Glomerular endothelial cell (primary cell): ENCODE data around the gene SCAMP1. TPM values are rescaled to one million over a fixed set of nuclear protein-coding genes. Genes with fewer than 3 reads are reported as not detected.

Source experiments
- DNase-seq: peaks from one replicate; pipeline ENCODE4 v3.0.0-alpha.2; 2011; ENCODE audit warnings: low read depth, low spot score; ENCODE audit errors: extremely low read depth
- total RNA-seq: library from RNA; depleted of rRNA; stranded (reverse); fragments of >200 nt; gene quantifications from 2 replicates; pipeline ENCODE4 v1.2.3, GENCODE V29; 2015

SCAMP1 gene
- total RNA-seq, 1 donor from 2014 or later = 29.7 TPM

DNA sequence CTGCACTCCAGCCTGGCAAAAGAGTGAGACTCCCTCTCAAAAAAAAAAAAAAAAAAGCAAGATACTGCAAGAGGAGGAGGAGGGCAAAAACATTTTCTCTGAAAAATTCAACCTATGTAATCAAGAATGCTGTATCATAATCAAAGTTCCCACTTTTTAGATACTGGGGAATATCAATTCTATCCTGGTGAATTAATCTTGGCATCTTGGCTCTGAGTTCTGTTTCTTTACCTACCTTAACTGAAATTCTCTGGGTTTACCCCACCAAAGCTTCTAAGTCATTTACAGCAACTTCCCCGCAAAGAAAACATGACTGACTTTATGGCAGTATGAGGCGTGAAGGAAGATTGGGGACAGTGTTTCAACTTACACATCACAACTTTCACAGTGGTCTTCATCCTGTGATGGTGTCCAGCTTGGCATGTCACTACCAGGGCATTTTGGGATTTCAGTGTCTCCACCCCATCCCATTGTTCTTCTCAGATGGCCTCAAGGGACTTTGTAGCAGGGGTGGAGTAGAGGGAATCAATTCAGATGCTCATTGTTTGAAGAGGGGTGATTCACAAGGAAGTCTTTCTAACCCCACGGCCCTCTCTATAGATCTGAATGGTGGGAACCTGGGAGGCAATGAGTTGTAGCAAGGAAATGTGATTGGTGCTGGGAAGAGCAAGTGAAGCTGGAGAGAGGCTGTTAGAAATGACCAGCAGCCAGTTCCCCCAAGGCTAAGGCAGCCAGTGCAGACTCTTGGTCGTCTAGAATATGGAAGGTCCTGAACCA is 130.5 kb downstream of the SCAMP1 start:
- no peak for DNase-seq

- no peak for DNase-seq
Measured at GRCh38 chr5:78492224-78492623, 131.8 kb downstream of the SCAMP1 start.

DNA sequence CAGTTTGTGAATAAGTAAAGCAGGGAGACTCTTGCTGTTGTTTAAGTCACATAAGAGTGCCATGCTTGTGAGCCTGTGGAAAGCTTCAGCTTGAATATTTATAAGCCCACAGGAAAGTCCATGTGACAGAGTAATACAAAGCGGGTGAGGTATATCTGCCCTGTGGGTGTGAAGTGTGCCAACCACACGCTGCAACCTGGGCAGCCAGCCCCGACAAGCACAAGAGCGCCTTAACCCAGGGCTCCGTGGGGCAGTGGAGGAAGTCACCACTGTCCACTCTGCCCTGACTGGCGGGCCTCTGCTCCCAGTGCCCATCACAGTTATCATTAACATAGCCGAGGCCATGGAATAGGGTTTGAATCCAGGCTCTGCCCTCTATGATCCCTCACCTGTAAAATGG is 132.2 kb downstream of the SCAMP1 start:
- DNase-seq = no peak

- no peak for DNase-seq
Measured at GRCh38 chr5:78495800-78496199, 135.4 kb downstream of the SCAMP1 start.

GRCh38 chr5:78496373-78496772 is 136.0 kb downstream of the SCAMP1 start:
- DNase-seq = no peak

GRCh38 chr5:78497573-78498533 is 137.4 kb downstream of the SCAMP1 start:
- DNase-seq = no peak

GRCh38 chr5:78499485-78499884 is 139.1 kb downstream of the SCAMP1 start:
- DNase-seq = no peak

- DNase-seq = no peak
Measured at GRCh38 chr5:78500028-78500427, 139.6 kb downstream of the SCAMP1 start.

- no peak for DNase-seq
Measured at GRCh38 chr5:78500871-78501270, 140.5 kb downstream of the SCAMP1 start.

- DNase-seq = no peak
Measured at GRCh38 chr5:78501411-78502352, 141.3 kb downstream of the SCAMP1 start.

DNA sequence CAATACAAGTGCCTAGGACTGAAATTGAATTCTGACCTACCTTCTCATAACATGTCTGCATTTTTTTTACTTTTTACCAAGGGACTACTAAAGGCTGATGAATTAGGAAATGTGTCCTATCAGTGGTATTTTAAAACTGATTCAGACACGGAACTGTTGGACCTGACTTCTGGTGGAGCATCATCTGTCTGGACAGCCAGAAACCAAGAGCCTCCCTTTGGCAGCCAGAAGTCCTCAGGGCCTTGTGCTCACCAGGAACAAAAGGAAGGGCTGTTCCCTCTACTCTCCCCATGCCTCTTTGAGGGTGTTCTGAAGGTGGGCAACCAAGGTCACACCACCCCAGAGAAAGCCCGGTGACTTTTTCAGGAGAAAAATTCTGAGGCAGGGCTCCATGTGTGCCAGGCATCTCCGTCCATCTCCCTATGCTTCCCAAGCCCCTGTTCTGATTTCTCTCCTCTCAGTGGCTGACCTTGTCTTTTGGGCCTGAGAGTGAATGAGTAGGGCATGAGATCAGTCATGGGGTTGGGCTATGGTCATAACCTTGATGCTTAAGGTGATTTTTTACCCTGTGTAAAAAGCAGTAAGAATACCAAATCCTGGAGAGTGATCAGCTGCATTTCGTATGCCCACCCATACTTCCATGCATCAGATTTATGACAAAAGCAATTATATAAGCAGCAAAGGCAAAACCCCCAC is 143.7 kb downstream of the SCAMP1 start:
- no peak for DNase-seq

DNA sequence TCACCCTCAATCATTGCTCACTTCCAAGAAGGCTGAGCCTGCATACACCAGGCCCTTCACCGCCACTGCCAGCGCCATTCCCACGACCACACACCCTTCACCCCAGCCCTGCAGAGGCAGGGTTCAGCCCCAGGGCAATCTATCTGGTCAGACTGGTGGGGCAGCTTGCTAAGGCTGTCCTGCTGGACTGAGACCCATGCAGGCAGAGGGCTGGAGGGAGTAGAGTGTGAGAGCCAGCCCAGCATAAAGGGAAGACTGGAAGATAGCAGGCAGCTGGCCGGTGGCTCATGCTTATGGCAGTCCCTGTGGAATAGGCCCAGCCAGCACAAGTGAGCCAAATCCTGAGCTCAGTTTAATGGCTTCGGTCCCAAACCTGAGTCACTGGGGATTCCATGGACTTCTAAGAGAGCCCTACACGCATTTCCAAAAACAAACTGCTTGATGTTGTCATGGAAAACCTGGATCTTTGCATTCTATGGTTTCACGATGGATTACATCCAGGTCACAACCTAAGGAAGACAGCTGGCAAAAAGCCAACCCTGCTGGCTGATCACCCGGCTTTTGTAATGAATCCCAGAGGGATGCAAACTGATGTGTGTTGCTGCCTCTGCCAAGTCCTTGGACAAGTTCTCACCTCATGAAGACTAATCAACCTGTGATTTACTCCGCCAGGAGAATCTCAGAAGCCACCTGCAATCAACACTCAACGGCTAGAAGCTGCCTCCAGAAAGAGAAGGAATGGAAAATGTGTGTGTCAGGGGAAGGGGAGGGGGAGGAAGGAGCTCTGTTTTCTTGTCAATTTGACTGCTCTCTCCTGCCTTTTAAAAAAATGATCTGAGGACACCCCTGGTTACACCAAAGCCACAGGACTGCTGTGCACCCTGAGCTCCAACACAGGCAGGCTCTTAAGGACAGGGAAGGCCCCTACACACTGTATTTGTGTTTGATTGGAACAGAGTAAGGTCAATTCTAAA is 144.6 kb downstream of the SCAMP1 start:
- peak; percentile 100 for DNase-seq

DNA sequence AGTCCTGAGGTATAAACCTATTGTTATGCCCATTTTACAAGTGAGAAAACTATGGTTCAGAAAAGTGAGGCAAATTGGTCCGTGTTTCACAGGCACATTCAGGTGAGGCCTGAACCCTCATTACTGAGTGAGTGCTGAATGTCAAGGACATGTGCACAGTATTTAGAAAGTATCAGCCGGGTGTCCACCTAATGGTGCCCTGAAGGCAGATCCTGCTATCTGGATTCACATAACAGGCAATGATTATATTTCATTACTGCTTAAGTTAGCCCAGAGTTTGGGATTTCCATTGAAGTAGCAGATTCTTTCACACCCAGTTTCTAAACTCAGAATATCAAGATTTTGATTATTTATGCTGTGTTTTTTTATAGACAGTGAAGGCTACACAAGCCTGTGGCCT is 145.4 kb downstream of the SCAMP1 start:
- no peak for DNase-seq

GRCh38 chr5:78506261-78507024 is 146.0 kb downstream of the SCAMP1 start:
- DNase-seq = no peak

DNA sequence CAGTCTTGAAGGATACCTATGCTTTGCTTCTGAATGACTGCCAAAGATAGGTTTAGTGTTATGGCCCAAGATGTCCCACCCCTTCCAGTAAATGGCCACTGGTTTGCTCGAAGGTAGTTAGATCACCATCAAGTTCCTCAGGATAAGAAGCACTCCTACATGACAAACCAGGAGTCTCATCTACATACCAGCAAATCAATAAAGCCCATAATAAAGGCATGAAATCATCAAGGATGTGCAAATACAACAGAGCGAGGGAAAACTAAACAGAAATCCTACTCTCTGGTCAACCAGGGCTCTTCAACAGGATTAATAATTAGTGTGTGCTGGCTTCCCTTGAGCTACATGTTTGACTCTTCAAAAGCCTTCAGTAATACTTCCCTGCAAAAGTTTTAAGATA is 147.1 kb downstream of the SCAMP1 start:
- DNase-seq = no peak

GRCh38 chr5:78508186-78508765 is 147.9 kb downstream of the SCAMP1 start:
- DNase-seq = no peak

- no peak for DNase-seq
Measured at GRCh38 chr5:78509145-78509865, 148.9 kb downstream of the SCAMP1 start.
